B cell (primary cell): Measurements from ENCODE around the gene COG1.

Experiments used
- EZH2 ChIP-seq: IDR thresholded peaks from 2 replicates; pipeline ENCODE4 v1.6.1; 2012; ENCODE audit warnings: borderline replicate concordance, low read depth, mild to moderate bottlenecking, moderate library complexity, low read length; ENCODE audit not compliant: insufficient read depth, poor library complexity, severe bottlenecking
- TF ChIP-seq, protein P1 (sequence below): fragments of 200-600 bp; IDR thresholded peaks from one replicate; pipeline ENCODE4 v1.8.0; 2022; ENCODE audit warnings: antibody characterized with exemption, mild to moderate bottlenecking

DNA sequence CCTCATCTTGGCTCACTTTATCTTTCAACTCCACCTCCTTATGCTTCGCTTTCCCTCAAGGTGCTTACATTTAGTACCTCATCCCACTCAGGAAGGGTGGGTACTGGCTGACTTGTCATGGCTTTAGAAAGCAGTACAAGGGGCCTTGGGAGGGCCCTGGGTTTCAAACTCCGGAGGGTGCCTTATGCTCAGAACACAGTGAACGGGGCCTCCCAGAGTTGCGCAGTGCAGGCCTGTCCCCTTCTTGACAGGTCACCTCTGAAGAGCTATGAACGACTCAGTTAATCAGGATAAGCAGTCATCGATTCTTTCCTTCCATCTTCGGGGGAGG, 6.0 kb downstream of the COG1 start:
- TF ChIP-seq, protein P1, sequence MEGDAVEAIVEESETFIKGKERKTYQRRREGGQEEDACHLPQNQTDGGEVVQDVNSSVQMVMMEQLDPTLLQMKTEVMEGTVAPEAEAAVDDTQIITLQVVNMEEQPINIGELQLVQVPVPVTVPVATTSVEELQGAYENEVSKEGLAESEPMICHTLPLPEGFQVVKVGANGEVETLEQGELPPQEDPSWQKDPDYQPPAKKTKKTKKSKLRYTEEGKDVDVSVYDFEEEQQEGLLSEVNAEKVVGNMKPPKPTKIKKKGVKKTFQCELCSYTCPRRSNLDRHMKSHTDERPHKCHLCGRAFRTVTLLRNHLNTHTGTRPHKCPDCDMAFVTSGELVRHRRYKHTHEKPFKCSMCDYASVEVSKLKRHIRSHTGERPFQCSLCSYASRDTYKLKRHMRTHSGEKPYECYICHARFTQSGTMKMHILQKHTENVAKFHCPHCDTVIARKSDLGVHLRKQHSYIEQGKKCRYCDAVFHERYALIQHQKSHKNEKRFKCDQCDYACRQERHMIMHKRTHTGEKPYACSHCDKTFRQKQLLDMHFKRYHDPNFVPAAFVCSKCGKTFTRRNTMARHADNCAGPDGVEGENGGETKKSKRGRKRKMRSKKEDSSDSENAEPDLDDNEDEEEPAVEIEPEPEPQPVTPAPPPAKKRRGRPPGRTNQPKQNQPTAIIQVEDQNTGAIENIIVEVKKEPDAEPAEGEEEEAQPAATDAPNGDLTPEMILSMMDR: no peak
- no peak for TF ChIP-seq EZH2
